NAMALWA (cell line): Measurements from ENCODE around the gene NCS1.

Experiments
- DNase-seq: peaks from one replicate; pipeline ENCODE4 v3.0.0-alpha.2; 2015; ENCODE audit warnings: low spot score

NCS1 gene

DNA sequence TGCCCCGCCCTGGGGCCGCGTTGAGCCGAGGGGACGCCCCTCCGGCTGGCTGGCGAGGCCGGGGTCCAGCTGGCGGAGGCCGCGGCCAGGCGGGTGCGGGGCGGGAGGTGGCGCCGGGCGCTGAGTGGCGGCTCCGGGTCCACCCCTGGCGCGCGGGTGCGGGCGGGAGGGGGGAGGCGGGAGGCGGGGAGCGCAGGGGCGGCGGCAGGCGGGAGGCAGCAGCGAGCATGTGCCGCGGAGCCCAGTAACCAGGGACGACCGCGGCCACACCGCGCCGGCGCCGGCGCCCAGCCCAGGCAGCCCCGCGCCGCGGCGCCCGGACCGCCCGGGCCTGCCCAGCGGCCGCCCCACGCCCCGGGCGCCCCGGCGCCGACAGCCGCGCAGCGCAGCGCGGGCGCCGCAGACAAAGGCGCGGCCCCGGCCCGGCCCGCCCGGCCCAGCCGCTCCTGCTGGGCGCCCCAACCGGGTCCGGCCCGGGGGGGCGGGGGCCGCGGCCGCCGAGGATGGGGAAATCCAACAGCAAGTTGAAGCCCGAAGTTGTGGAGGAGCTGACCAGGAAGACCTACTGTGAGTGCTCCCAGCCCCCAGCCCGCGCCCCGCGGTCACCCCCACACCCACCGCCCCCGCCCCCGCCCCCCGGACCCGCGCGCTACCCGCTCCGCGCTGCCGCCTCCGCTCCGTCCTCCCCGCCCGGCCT lies at the start of gene NCS1:
NCS1 (plus strand) TSS at position 244 of the 697 bp plus-strand sequence; CDS start at position 504, 260 bp downstream.
- no peak for DNase-seq

DNA sequence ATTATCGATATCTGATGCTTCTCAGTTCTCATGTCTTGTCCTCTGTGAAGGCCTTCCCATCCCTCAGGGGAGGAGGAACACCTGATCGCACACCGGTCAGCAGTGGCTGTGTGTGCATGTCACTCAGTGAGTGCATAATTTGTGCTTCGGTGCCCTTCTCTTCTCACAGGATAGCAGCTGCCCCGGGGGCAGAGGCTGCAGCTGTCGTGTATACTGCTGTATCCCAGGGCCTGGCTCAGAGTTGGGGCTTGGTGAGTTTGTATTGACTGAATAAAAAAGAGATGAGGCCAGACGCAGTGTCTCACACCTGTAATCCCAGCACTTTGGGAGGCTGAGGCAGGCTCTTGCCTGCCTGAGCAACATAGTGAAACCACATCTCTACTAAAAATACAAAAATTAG lies 49.7 kb upstream of the NCS1 start:
- peak; percentile 42 for DNase-seq

GRCh38 chr9:130124085-130124860 lies 47.9 kb upstream of the NCS1 start:
- DNase-seq: no peak

DNA sequence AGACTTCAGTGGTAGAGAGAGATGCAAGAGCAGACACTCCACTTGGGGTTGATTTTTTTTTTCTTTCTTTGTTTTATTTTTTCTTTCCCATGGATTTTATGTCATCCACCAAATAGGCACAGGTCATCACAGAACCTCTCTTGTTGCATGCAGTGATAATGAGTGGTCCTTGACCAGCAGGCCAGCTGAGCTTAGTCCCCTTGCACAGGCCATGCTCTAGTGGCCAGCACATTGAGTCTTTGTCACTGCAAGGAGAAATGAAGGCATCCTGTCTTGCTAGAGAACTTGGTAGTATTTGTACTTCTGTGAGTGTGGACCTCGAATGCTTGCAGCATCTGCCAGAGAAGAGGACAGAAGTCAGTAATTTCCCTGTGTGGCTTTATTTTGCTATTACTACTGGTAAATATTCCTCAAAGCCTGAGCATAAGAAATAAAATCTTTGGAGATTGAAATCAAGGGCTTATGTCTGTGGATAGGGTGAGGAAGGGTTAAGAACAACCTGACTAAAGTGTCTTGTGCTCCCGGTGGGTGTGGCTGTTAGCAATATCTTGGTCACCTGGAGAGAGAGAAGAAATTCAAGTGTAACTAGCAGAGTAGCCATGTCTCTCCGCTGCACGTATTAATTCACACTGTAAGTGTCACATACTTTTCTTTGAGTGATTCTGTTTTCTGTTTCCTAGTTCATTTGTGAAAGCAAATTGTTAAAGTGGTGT lies 45.3 kb upstream of the NCS1 start:
- no peak for DNase-seq

- DNase-seq: peak; percentile 20
These were observed 44.0 kb upstream of the NCS1 start for GRCh38 chr9:130128251-130128650.

- peak; percentile 38 for DNase-seq
These were observed 43.3 kb upstream of the NCS1 start for GRCh38 chr9:130128733-130129431.

DNA sequence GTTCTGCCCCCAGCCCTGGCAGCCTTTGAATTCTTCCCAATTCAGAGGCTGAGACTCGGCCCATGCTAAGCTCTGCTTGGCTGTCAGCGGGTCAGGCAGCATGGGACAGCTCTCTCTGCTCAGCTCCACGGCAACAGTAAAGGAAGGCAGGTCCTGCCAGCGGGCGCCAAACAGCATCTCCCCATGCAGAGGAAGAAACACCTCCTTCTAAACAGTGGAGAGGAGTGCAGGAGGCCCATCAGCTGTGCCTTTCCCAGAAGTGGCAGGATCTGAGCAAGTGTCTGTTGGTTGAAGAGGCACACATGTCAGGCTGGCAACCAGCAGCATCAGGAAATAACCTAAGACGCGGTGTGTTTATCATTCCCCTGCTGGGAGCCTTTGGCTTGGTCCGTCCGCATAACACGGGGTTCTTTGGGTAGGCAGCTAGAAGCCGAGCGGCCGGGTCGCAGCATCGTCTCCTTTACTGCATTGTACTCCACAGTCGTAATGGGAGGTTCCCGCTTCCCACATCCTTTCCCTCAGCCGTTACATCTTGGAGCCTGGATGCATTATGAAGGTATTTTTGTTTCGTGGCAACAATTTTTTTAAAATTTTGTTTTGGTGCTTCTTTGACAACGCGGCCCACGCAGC lies 42.7 kb upstream of the NCS1 start:
- no peak for DNase-seq

DNA sequence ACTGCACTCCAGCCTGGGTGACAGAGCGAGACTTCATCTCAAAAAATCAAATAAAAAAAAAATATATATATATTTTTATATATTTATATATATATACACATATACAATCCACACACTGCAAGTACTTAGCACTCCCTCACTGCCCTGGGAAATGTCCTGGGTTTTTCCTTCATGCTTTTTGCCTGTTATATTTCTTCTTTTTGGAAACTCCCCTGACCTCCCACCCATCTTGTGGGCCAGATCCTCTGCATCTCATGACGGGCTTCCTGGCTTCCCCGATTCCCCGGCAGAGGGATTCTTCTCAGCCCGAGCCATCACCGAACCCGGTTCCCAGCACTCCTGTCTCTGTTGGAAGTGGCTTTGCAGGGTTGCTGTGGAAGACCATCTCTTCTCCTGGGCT lies 39.5 kb upstream of the NCS1 start:
- DNase-seq: no peak

DNA sequence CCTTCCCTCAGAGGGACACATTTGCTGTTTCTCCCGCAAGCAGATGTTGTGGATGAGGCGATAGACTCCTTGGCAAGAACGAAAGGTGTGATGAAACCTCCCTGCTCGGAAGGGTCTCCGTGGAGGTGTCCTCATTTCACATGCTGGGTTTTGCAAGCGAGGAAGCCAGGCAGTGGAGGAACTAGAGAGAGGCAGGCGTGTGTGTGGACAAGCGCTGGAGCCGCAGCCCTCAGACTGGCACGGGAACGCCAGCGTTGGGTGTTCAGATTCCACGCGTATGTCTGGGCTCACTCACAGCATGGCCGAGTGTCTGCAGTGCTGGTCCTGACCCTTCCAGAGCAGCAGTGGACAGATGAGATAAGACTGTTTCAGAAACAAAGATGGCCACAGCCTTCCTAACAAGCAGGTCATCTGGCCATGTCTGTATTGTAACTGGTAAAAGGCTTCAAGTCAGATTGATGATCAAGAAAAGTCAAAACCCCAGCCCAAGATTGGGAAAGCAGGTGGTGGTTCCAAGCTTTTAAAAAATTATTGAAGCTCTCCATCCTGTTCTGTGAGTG lies 35.0 kb upstream of the NCS1 start:
- no peak for DNase-seq

- no peak for DNase-seq
These were observed 34.5 kb upstream of the NCS1 start for GRCh38 chr9:130137641-130138081.

- no peak for DNase-seq
These were observed 34.0 kb upstream of the NCS1 start for GRCh38 chr9:130138171-130138653.

- DNase-seq: no peak
These were observed 33.4 kb upstream of the NCS1 start for GRCh38 chr9:130138791-130139190.

- no peak for DNase-seq
These were observed 33.0 kb upstream of the NCS1 start for GRCh38 chr9:130139251-130139650.

- DNase-seq: no peak
These were observed 31.5 kb upstream of the NCS1 start for GRCh38 chr9:130140706-130141105.

GRCh38 chr9:130142056-130142455 lies 30.1 kb upstream of the NCS1 start:
- DNase-seq: no peak

- DNase-seq: no peak
These were observed 29.6 kb upstream of the NCS1 start for GRCh38 chr9:130142641-130143040.

DNA sequence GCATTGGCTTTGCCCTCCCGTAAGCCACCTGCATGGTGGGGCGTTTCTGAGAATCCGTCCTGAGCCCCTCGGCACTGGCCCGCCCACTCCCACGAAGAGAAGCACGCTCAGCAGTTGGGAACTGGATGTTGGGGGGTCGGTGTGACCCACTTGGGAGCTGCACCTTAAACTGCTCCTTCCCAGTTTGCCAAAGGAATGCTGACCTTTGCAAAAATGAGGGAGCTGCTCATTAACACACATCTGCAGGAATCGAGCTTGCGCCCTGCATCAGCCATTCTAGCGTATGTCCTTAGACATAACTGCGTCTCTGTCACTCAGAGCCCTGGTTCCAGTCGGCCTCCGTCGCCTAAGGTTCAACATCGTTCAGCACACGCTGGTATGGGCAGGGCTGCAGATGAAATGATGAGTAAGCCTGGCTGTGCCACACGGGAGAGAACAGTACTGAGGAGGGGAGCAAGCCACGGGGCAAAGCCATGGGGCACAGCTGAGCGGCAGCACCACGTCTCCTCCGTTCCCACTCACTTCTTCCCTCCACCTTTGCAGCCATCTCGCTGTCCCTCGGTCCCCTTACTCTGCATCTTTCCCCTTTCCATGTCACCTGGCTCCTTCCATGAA lies 28.8 kb upstream of the NCS1 start:
- DNase-seq: no peak

DNA sequence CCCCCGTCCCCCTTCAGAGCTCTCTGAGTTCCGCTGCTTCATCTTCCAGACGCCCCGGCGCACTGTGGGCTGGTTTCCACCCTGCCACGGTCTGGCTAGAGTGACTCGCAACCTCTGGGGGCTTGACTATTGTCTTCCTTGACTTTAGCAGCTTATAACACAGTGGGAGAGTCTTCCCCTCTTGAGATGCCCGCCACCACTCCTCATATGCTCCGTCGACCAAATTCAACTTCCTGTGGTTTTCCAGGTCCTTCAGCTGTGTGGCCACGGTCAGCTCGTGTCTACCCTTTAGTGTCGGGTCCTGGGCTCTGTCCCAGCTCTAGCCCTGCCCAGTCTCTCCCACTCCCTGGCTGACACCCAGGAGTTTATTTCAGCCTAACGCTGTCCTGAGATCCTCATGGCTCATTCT lies 28.2 kb upstream of the NCS1 start:
- DNase-seq: no peak

GRCh38 chr9:130144703-130145102 lies 27.5 kb upstream of the NCS1 start:
- no peak for DNase-seq

- DNase-seq: no peak
These were observed 26.5 kb upstream of the NCS1 start for GRCh38 chr9:130145658-130146057.

GRCh38 chr9:130147198-130147597 lies 25.0 kb upstream of the NCS1 start:
- DNase-seq: no peak
